Brain microvascular endothelial cell (primary cell): ENCODE measurements around the gene SEZ6.

Source experiments
- DNase-seq: peaks from one replicate; pipeline ENCODE4 v3.0.0-alpha.2; 2020
- H3K27ac ChIP-seq: fragments of 250-450 bp; sonication (Bioruptor Pico); 2 replicates; pipeline ENCODE4 v1.5.1; 2020; ENCODE audit warnings: mild to moderate bottlenecking, moderate library complexity
- H3K27me3 ChIP-seq: fragments of 250-450 bp; sonication (Bioruptor Pico); replicated peaks from 2 replicates; pipeline ENCODE4 v1.5.1; 2020; ENCODE audit warnings: mild to moderate bottlenecking
- H3K36me3 ChIP-seq: fragments of 250-450 bp; sonication (Bioruptor Pico); replicated peaks from 2 replicates; pipeline ENCODE4 v1.5.1; 2020; ENCODE audit warnings: mild to moderate bottlenecking
- H3K4me3 ChIP-seq: 2 replicates; pipeline ENCODE4 v1.5.1; 2011; ENCODE audit warnings: low read depth, mild to moderate bottlenecking, control low read depth, low read length, moderate library complexity
- in situ Hi-C: cut with HindIII; loops from 2 replicates; pipeline ENCODE4 v1.10.0; 2017; ENCODE audit warnings: low sequenced_read_pairs, low pct_ligation_motif_present
- TF ChIP-seq, protein P1 (sequence below): IDR thresholded peaks from 2 replicates; pipeline ENCODE4 v1.5.1; 2011; ENCODE audit warnings: low read depth, mild to moderate bottlenecking, moderate library complexity, low read length, control low read depth, inconsistent platforms; ENCODE audit errors: missing control alignments

Gene SEZ6

GRCh38 chr17:28910534-28910933 is 95.3 kb downstream of the SEZ6 start:
- DNase-seq: no peak
- Histone ChIP-seq H3K27me3 (no peaks in the 10 kb centered on the region), H3K4me3 (no peak overlapping the region), H3K27ac (no peak overlapping the region), H3K36me3 (peaks cover 92% of the 10 kb centered on the region)
- TF ChIP-seq, protein P1, sequence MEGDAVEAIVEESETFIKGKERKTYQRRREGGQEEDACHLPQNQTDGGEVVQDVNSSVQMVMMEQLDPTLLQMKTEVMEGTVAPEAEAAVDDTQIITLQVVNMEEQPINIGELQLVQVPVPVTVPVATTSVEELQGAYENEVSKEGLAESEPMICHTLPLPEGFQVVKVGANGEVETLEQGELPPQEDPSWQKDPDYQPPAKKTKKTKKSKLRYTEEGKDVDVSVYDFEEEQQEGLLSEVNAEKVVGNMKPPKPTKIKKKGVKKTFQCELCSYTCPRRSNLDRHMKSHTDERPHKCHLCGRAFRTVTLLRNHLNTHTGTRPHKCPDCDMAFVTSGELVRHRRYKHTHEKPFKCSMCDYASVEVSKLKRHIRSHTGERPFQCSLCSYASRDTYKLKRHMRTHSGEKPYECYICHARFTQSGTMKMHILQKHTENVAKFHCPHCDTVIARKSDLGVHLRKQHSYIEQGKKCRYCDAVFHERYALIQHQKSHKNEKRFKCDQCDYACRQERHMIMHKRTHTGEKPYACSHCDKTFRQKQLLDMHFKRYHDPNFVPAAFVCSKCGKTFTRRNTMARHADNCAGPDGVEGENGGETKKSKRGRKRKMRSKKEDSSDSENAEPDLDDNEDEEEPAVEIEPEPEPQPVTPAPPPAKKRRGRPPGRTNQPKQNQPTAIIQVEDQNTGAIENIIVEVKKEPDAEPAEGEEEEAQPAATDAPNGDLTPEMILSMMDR: no peak
- in situ Hi-C loops: no loop called here

- in situ Hi-C loops: no loop called here
- H3K36me3 ChIP-seq: peaks cover 76% of the 10 kb centered on the region
- no peak overlapping the region for H3K27ac ChIP-seq
- no peak overlapping the region for H3K4me3 ChIP-seq
- peak; percentile 31 for DNase-seq
- no peaks in the 10 kb centered on the region for H3K27me3 ChIP-seq
- TF ChIP-seq, protein P1: no peak
Observed at GRCh38 chr17:28908640-28909167, 97.1 kb downstream of the SEZ6 start.

GRCh38 chr17:28907709-28908475 is 97.9 kb downstream of the SEZ6 start:
- Histone ChIP-seq H3K27me3 (no peaks in the 10 kb centered on the region), H3K36me3 (peaks cover 68% of the 10 kb centered on the region), H3K4me3 (no peak overlapping the region), H3K27ac (no peak overlapping the region)
- in situ Hi-C loops: no loop called here
- DNase-seq: no peak
- TF ChIP-seq, protein P1: no peak

DNA sequence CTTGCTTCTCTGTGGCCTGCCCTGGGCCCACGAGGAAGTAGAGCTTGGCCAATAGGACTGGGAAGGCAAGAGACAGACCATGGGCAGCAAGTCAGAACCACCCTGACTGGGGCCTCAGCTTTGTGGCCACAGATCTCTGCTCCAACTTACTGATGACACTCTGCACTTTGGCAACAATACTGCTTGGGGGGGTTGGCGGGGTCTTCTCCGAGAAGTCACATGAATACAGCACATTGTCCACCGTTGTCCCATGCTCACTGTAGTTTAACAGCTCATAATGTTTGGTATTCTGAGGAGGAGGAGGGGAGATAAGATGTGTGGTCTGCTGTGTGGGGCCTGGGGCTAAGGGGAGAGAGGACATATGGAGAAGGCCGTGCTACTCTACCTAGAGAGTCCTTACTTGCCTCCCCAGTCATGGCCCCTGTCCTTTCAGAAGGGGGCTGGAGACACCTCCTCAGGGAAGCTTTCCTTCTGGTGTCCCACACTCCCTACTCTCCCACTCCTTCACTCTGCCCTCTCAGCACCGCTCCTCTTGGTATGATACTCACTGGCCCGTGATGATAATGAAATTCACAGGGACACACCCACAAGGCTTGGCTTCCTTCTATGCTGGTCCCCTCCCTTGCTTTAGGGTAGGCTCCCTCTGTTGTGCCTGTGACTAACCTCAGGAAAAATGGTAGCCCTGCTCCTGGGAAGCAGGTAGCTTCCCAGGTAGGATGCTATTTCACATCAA is 99.0 kb downstream of the SEZ6 start:
- DNase-seq: no peak
- Histone ChIP-seq H3K36me3 (peaks cover 58% of the 10 kb centered on the region), H3K4me3 (no peak overlapping the region), H3K27me3 (no peaks in the 10 kb centered on the region), H3K27ac (no peak overlapping the region)
- in situ Hi-C loops: no loop called here
- TF ChIP-seq, protein P1: no peak

GRCh38 chr17:28906276-28906675 is 99.6 kb downstream of the SEZ6 start:
- peaks cover 52% of the 10 kb centered on the region for H3K36me3 ChIP-seq
- in situ Hi-C loops: no loop called here

More at GRCh38 chr17:28906276-28906675, 99.6 kb downstream of the SEZ6 start:
- no peak for DNase-seq
- Histone ChIP-seq H3K27ac (no peak overlapping the region), H3K27me3 (no peaks in the 10 kb centered on the region), H3K4me3 (no peak overlapping the region)
- TF ChIP-seq, protein P1: no peak
